GM18499 (cell line): ENCODE data around the gene RBMY1F.
"Not testable (repeated sequence)": the region's sequence is repeated elsewhere in the genome, so short reads cannot be mapped to it uniquely, and the experiment has no call there.

ENCODE experiments used
- ATAC-seq: cut with Tn5 transposase; IDR thresholded peaks from one replicate; pipeline ENCODE4 v1.9.1; 2021; ENCODE audit warnings: moderate number of reproducible peaks; ENCODE audit not compliant: insufficient read depth, unreplicated experiment

The RBMY1F gene

GRCh38 chrY:22182823-22183222, at the start of gene RBMY1F:
TSS of gene RBMY1F (minus strand) at chrY:22182923. CDS start at chrY:22180969, 1,954 bp downstream.
- not testable (repeated sequence) for ATAC-seq

GRCh38 chrY:22151144-22151543, 31.6 kb downstream of the RBMY1F start:
- ATAC-seq: not testable (repeated sequence)

GRCh38 chrY:22141011-22141695, 41.6 kb downstream of the RBMY1F start:
- not testable (repeated sequence) for ATAC-seq

GRCh38 chrY:22134719-22135118, 48.0 kb downstream of the RBMY1F start:
- ATAC-seq: not testable (repeated sequence)

- not testable (repeated sequence) for ATAC-seq
These were observed 52.2 kb downstream of the RBMY1F start for GRCh38 chrY:22130494-22130893.
